ENCODE results near the gene ASB15.
"Not testable (repeated sequence)": the region's sequence is repeated elsewhere in the genome, so short reads cannot be mapped to it uniquely, and the experiment has no call there.

DNA sequence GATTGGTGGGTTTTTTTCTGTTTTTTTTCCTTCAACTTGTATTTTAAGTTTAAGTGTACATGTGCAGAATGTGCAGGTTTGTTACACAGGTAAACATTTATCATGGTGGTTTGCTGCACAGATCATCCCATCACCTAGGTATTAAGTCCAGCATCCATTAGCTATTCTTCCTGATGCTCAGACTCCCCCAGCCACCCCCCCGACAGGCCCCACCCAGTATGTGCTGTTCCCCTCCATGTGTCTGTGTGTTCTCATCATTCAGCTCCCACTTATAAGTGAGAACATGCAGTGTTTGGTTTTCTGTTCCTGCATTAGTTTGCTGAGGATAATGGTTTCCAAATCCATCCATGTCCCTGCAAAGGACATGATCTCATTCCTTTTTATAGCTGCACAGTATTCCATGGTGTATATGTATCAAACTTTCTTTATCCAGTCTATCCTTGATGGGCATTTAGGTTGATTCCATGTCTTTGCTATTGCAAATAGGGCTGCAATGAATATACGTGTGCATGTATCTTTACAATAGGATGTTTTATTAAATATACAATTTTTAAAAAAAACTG, 32.5 kb downstream of the ASB15 start:
- TF ChIP-seq, protein P1, sequence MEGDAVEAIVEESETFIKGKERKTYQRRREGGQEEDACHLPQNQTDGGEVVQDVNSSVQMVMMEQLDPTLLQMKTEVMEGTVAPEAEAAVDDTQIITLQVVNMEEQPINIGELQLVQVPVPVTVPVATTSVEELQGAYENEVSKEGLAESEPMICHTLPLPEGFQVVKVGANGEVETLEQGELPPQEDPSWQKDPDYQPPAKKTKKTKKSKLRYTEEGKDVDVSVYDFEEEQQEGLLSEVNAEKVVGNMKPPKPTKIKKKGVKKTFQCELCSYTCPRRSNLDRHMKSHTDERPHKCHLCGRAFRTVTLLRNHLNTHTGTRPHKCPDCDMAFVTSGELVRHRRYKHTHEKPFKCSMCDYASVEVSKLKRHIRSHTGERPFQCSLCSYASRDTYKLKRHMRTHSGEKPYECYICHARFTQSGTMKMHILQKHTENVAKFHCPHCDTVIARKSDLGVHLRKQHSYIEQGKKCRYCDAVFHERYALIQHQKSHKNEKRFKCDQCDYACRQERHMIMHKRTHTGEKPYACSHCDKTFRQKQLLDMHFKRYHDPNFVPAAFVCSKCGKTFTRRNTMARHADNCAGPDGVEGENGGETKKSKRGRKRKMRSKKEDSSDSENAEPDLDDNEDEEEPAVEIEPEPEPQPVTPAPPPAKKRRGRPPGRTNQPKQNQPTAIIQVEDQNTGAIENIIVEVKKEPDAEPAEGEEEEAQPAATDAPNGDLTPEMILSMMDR (conservative IDR thresholded peaks at IDR 0.05; ENCODE audit: low read length), result not testable (repeated sequence)
- not testable (repeated sequence) for TF ChIP-seq EZH2phosphoT487 (IDR thresholded peaks at IDR 0.05; ENCODE audit: borderline replicate concordance)
